Measurements from ENCODE around the gene DUSP22. TPM values are rescaled to one million over a fixed set of nuclear protein-coding genes. Genes with fewer than 3 reads are reported as not detected.

DUSP22 gene
- total and polyA plus RNA-seq, 4 donors: 9.5 to 31.0 (median 20.1) TPM

GRCh38 chr6:351011-351866 lies 59.0 kb downstream of the DUSP22 start (continued):
- no peak for TF ChIP-seq ZBTB33 (IDR thresholded peaks at IDR 0.05)
- TF ChIP-seq GABPA (IDR thresholded peaks at IDR 0.05 in 1 of 2, conservative IDR thresholded peaks at IDR 0.05 in 1 of 2): no peak
- no peak for TF ChIP-seq RXRA (IDR thresholded peaks at IDR 0.05)
- TF ChIP-seq ATF3 (IDR thresholded peaks at IDR 0.05): no peak

- TF ChIP-seq REST (IDR thresholded peaks at IDR 0.05) (no peak), FOXA2 (IDR thresholded peaks at IDR 0.05) (no peak), FOXA1 (IDR thresholded peaks at IDR 0.05) (no peak), HNF4G (IDR thresholded peaks at IDR 0.05) (no peak), TAF1 (conservative IDR thresholded peaks at IDR 0.05) (no peak), YY1 (IDR thresholded peaks at IDR 0.05) (no peak), GABPA (IDR thresholded peaks at IDR 0.05 in 1 of 2, conservative IDR thresholded peaks at IDR 0.05 in 1 of 2) (no peak), EGR1 (IDR thresholded peaks at IDR 0.05; ENCODE audit: low read depth in 2 of 2) (no peak), ZBTB33 (IDR thresholded peaks at IDR 0.05) (no peak), CTCF (IDR thresholded peaks at IDR 0.05; ENCODE audit: low read depth, low read length, missing input control) (no peak)
- TF ChIP-seq, protein P1, sequence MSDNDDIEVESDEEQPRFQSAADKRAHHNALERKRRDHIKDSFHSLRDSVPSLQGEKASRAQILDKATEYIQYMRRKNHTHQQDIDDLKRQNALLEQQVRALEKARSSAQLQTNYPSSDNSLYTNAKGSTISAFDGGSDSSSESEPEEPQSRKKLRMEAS (IDR thresholded peaks at IDR 0.05): no peak
These were observed 59.6 kb downstream of the DUSP22 start for GRCh38 chr6:351867-352289.

More at GRCh38 chr6:351867-352289, 59.6 kb downstream of the DUSP22 start:
- no peaks in the 10 kb centered on the region for H3K27me3 ChIP-seq (ENCODE audit: control insufficient read depth in 4 of 4, insufficient read depth in 4 of 4, low read length in 3 of 4)
- no peak overlapping the region for H3K4me3 ChIP-seq (ENCODE audit: low read depth in 1 of 3, low read length in 3 of 3)
- no peak overlapping the region for H3K9ac ChIP-seq (ENCODE audit: low read depth in 1 of 2, low read length in 2 of 2)
- no peak overlapping the region for H3K27ac ChIP-seq (ENCODE audit: low read depth in 1 of 2, low read length in 2 of 2)
- no peaks in the 10 kb centered on the region for H3K9me3 ChIP-seq (ENCODE audit: control insufficient read depth in 4 of 4, low read length in 3 of 4)
- DNase-seq (ENCODE audit: low spot score): no peak
- H3K36me3 ChIP-seq (ENCODE audit: control insufficient read depth in 4 of 4, insufficient read depth in 3 of 4, low read depth in 1 of 4, low read length in 3 of 4): peaks cover 6 to 12% (median 9%) of the 10 kb centered on the region in 4 donors
- 81% methylated on average over 4 of the region's 4 CpGs for WGBS
- H3K4me1 ChIP-seq (ENCODE audit: control insufficient read depth in 4 of 4, insufficient read depth in 4 of 4, low read length in 3 of 4): peaks cover 0 to 5% (median 0%) of the 10 kb centered on the region in 4 donors
